PC-3 (cell line): ENCODE data around the gene CCDC154.

Experiments
- CTCF ChIP-seq: fragments of 300-600 bp; sonication (generic); conservative IDR thresholded peaks from 2 replicates; pipeline ENCODE4 v1.5.1; 2017; ENCODE audit warnings: antibody characterized with exemption, low read depth, mild to moderate bottlenecking, low read length
- EZH2phosphoT487 ChIP-seq: fragments of 300-600 bp; sonication (generic); IDR thresholded peaks from 2 replicates; pipeline ENCODE4 v1.6.1; 2018; ENCODE audit warnings: mild to moderate bottlenecking, antibody characterized with exemption, low read length, borderline replicate concordance

- TF ChIP-seq EZH2phosphoT487 (no peak), CTCF (no peak)
Measured at GRCh38 chr16:1453316-1453715, 9.0 kb upstream of the CCDC154 start.
